Hematopoietic multipotent progenitor cell treated with erythropoietin and hydrocortisone succinate and interleukin-3 and kit ligand, for 15 days (in vitro differentiated cells): ENCODE measurements around the gene CD24.

Experiments used
- DNase-seq: peaks from one replicate; pipeline ENCODE4 v3.0.0-alpha.2; 2015; ENCODE audit warnings: low spot score

CD24 gene

DNA sequence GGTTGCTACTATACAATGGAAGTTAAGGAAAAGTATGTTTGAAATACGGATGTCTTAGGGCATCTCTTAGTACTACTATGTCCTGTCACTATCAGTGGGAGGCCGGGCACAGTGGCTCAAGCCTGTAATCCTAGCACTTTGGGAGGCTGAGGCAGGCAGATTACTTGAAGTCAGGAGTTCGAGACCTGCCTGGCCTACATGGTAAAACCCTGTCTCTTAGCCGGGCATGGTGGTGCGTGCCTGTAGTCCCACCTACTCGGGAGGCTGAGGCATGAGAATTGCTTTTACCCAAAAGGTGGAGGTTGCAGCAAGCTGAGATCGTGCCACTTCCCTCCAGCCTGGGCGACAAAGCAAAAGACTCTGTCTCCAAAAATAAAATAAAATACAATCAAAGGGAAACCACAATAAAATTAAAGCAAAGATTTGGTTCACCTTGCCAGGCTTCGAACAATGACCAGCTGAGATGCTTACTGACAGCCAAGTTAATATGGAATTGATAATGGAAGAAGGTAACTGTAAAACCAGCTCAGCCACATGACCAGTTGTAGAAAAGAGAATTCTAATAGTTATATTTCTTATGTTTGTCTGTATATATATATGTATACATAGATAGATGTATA, 6.5 kb downstream of the CD24 start:
- DNase-seq: no peak

DNA sequence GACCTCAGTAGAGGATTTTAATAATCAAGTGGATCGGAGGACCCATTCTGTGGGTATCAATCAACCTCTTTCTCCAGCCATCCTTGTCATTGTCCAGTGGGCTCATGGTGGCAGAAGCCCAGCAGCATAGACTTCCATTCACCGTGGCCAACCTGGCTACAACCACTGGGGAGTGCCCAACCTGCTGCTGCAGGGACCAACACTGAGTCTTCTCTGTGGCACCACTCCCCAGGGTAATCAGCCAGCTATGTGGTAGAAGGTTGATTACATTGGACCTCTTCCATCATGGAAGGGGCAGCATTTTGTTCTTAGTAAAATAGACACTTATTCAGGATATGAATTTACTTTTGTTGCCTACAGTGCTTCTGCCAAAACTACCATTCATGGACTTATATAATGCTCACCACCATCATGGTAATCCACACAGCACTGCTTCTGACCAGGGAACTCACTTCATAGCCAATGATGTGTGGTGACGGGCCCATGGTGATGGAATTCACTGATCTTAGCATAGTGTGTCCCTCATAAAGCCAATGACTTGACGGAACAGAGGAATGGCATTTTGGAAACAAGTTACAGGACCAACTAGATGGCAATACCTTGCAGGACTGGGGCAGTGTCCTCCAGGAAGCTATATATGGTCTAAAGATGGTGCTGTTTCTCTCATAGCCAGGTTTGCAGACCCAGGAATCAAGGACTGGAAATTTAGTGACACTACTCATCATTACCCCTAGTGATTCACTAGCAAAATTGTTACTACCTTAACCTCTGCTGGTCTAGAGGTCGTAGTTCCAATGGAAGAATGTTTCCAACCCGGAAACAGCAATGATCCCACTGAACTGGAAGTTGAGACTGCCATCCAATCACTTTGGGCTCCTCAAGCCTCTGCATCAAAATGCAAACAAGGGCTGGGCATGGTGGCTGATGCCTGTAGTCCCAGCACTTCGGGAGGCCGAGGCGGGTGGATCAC, 7.6 kb downstream of the CD24 start:
- no peak for DNase-seq

DNA sequence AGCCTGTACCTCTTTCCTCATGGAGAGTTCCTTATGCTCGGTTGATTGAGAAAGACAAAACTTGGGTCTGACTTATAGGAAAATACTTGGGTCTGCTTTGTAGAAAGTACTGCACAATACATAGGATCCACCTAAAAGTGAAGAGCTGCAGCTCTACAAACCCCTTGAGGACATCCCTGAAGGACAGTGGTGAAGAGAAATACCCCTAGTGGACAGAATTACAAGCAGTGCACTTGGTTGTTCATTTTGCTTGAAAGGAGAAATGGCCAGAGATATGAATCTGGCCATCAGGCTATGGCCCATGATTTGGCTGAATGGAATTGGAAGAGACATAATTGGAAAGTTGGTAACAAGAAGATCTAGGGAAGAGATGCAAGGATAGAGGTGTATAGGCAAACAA, 8.3 kb downstream of the CD24 start:
- no peak for DNase-seq

DNA sequence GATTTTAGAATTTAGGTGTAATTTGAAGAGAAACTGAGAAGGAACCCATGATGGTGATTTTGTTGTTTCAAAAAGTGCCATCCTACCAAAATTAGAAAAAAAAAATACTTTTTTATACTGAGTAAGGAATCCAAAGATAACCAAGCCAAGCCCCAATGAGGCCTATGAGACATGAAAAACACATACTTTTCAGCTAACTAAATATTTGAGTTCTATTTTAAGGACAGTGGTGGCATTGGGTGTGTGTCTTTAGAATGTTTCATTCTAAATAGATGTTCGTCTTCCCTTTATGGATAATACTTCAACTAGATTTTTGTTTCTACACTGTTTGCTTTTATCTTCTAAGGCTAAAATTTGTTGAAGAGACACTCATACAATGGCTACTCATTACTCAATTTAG, 9.6 kb downstream of the CD24 start:
- DNase-seq: no peak

DNA sequence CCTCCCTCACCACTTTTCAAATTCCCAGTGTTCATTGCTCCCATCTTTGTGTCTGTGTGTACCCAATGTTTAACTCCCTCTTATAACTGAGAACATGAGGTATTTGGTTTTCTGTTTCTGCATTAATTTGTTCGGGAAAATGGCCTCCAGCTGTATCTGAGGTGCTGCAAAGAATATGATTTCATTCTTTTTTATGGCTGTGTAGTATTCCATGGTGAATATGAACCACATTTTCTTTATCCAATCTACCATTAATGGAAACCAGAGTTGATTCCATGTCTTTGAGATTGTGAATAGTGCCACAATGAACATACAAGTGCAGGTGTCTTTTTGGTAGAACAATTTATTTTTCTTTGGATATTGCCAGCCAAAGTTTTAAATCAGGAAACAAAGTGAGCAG, 10.4 kb downstream of the CD24 start:
- no peak for DNase-seq

DNA sequence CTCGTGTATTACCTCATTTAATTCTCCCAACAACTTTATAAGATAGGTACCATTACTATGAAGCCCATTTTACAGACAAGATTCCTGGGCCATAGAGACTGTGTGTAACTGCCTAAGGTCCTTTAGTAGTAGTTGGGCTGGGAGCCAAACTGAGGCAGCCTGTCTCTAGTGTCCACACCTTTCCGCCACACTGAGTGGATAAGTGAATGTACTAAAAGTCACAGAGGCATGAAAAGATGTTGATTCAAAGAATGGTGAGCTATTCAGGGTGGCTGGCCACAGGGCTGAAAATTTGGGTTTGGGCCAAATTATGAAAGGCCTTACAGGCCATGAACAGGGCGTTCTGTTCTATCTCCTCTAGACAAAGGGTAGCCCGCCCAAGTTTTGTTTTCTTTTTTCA, 11.0 kb downstream of the CD24 start:
- no peak for DNase-seq

DNA sequence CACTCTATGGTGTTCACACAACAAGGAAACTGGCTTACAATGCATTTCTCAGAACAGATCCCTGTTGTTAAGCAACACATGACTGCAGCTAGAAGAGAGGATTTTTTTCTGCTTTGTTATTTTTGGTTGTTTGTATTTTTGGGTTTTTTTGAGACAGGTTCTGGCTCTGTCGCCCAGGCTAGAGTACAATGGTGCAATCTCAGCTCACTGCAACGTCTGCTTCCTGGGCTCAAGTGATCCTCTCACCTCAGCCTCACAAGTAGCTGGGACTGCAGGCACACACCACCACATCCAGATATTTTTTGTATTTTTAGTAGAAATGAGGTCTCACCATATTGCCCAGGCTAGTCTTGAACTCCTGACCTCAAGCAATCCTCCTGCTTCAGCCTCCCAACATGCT, 12.7 kb downstream of the CD24 start:
- no peak for DNase-seq

DNA sequence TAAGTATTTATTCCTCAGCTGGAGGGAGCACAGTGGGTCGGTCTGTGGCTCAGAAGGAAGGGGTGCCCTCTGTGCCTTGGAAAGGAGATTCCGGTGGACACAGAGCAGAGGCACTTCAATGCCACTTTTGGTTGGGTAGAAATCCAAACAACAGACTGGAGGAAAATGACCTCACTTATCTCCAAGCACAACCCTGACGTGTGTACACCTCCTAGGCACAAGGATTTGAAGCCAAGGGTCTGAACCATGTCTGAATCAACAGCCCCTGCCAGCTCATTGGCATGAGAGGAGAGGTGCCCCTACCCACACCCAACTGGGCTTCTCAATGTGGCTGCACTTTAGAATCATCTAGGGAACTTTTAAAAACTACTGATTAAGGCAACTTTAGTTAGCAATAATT, 13.4 kb downstream of the CD24 start:
- no peak for DNase-seq

DNA sequence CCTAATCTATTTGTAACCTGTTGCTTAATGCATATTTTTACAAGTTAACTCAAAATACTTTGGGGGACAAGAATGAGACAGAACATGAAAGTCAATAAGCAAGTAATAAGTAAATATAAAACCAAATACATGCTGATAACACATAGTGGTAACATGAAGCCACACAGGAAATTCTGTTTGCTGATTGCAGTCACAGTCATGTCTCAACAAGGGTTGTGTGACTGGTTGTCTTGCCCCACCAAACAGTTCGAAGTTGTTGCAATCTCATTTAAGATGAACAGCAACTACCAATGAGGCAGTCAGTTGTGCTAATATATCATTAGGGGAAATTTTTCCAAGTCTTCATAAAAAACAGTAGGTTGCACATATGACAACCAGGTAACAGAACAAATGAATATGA, 14.5 kb downstream of the CD24 start:
- no peak for DNase-seq

DNA sequence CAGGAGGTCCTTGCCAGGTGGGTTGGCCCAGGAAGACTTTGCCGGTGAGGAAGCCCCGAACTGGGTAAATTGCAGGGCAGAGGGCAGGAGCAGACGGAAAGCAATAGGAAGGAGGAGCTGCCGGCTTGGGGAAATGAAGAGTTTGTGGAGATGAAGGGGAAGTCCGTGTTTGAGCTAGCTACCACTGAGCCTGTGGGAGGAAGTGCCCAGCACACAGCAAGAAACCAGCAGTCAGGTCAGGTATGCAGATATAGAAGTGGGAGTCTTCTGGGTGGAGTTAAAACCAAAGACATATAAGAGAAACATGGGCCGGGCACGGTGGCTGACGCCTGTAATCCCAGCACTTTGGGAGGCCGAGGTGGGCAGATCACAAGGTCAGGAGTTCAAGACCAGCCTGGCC, 34.7 kb downstream of the CD24 start:
- no peak for DNase-seq

DNA sequence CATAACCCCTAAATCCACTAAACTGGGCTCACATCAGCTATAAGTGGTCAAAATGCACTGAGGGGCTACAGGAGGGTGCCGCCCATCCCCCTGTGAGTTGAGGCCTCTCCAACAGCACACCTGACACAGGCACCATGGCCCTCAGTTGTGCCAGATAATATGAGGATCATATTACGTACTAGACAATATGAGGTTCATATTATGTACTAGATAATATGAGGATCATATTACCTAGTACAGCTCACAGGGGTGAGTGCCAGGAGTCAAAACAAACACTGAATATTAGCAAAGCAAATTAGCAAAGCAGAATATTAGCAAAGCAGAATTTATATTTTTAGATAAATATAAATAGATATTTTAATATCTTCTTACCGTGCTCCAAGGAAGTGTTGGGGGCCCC, 35.3 kb downstream of the CD24 start:
- no peak for DNase-seq

DNA sequence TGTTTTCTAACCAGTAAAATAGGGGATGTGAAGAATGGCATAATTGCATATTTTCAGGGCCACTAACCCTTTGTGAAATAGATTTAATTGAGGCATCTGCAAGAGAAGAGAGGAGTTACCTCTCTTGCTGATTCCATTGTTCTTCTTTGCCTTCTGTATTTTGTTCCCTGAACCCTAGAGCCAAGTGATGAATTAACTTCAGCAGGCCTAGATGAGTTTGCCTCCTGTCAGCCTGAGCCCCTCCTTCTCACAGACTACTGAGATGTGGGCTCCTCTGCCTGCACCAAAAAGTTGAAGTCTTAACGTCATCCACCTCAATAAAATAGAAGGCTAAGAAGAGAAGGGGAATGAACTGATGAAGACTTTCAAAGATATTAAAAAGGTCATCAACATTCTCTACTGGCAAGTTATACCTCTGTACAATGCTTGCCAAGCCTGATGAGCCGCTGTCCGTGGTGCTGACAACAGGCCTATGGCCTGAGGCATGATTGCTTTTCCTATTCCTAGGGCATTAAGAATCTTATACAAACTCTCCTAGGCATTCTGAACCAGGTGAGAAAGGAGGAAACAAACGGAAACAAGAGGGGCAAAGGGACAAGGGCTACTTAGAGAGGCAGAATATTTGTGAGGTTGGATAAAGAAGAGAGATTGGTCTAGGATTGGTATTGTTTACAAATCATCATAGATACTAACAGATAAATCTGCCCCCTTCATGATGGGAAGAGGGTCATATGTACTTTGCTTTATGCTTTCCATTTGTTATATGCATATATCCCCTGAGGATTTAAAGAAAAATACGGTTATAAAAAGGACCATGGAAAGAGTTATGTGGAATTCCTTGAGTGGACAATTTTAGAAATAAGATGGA, 46.8 kb downstream of the CD24 start:
- DNase-seq: no peak

DNA sequence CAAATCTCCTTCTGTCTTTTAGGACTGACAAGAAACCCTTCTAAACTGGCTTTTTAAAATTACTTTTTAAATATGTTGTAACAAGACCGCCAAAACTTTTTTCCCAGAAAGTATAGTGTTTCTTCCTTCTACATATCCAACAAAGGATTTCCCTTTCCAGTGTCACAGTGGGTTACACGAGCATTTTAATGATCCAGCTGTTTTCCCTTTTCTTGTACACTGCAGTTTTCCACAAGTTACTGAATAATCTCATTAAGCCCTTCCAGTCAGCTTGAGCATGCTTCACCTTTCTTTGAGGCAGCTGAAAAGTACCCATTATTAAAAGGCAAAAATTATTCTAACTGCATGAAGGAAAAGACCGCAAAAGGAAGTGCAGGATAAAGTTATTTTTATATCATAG, 48.6 kb downstream of the CD24 start:
- DNase-seq: no peak

DNA sequence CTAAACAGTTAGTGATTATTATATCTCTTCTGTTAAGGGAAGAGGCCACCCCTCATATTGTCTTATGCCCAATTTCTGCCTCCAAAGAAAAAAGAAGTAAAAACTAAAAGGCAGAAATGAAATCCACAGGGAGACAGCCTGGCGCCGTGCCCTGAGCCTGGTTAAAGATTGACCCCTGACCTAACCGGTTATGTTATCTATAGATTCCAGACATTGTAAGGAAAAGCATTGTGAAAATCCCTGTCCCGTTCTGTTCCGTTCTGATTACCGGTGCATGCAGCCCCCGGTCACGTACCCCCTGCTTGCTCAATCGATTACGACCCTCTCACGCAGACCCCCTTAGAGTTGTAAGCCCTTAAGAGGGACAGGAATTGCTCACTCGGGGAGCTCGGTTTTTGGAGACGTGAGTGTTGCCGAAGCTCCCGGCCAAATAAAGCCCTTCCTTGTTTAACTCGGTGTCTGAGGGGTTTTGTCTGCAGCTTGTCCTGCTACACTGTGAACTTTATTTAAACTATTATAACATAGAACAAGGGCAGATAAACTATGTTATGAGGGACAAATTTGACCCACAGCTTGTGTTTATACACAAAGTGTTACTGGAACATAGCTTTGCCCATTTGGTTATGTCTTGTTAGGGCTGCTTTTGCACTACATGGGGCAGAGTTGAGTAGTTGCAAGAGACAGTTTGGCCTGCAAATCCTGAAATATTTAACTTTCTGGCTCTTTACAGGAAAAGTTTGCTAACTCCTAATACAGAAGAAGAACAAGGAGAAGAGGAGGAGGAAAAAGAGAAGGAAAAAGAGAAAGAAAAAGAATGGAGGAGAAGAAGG, 49.6 kb downstream of the CD24 start:
- no peak for DNase-seq

DNA sequence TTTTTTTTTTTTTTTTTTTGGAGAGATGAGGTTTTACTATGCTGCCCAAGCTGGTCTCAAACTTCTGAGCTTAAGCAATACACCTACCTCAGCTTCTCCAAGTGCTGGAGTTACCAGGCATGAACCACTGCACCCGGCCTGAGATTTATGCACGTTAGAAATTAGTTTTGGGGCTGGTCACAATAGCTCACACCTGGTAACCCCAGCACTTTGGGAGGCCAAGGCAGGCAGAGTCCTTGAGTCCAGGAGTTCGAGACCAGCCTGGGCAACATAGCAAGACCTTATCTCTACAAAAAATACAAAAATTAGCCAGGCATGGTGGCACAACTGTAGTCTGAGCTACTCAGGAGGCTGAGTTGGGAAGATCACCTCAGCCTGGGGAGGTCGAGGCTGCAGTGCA, 51.9 kb downstream of the CD24 start:
- DNase-seq: no peak
